Muscle layer of colon (tissue), 2 donors: ENCODE data around the gene ZNF831.

ENCODE experiments used
- H3K27ac ChIP-seq: one replicate; pipeline ENCODE4 v1.7.0; 2013; ENCODE audit warnings: low read depth, mild to moderate bottlenecking, low read length, moderate library complexity
- H3K27me3 ChIP-seq, 2 donors: one replicate each; pipeline ENCODE4 v1.7.0; 2013; ENCODE audit warnings: low read length in 2 of 2, mild to moderate bottlenecking in 2 of 2; ENCODE audit not compliant: insufficient read depth in 2 of 2, control insufficient read depth in 1 of 2
- H3K36me3 ChIP-seq: one replicate; pipeline ENCODE4 v1.7.0; 2013; ENCODE audit warnings: mild to moderate bottlenecking, low read length; ENCODE audit not compliant: insufficient read depth
- H3K4me1 ChIP-seq: one replicate; pipeline ENCODE4 v1.7.0; 2013; ENCODE audit warnings: mild to moderate bottlenecking, low read length; ENCODE audit not compliant: insufficient read depth
- H3K4me3 ChIP-seq, 2 donors: one replicate each; pipeline ENCODE4 v1.7.0; 2013; ENCODE audit warnings: low read length in 2 of 2, low read depth in 1 of 2, mild to moderate bottlenecking in 1 of 2, moderate library complexity in 1 of 2
- H3K9ac ChIP-seq: one replicate; pipeline ENCODE4 v1.7.0; 2013; ENCODE audit warnings: low read length
- H3K9me3 ChIP-seq: one replicate; pipeline ENCODE4 v1.7.0; 2013; ENCODE audit warnings: mild to moderate bottlenecking, low read length
- donor health status: abdominal sarcoma.
- donor health status: Adenocarcinoma of cecum.

The ZNF831 gene

DNA sequence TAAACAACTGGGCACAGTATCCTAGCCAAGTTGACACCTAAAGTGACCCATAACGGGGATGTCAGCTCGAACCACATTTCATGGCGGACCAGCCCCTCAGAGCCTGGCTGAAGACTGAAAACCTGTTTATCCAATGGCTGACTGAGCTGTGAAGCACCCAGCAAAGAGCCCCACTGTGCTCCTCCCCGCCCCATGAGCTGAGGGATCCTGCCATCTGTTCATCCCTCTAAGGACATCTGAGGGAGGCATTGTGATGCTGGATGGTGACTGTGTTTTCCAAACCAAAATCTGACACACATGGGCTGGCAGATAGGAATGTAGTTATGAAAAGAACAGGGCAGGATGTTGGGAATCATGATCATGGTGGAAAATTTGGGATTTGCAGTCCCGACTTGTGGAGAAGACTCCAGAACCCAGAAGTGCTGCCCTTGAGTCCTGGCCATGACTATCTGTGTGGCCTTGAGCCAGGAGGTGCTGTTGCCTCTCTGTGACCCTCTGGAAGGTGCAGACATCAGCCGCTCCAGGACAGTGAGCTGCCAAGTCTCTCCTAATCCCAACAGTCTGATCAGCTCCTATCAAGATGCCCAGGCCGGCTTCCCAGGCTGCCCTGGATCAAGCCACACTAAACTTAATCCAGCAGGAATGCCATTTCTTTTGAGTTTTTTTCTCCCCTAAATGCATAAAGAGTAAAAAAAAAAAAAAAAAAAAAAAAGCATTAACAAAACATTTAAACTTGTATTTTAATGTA lies 142.5 kb downstream of the ZNF831 start:
- Histone ChIP-seq H3K9me3 (no peaks in the 10 kb centered on the region), H3K4me1 (no peaks in the 10 kb centered on the region), H3K36me3 (no peaks in the 10 kb centered on the region), H3K27me3 (no peaks in the 10 kb centered on the region), H3K9ac (no peak overlapping the region), H3K4me3 (no peak overlapping the region), H3K27ac (no peak overlapping the region)

GRCh38 chr20:59307270-59307669 lies 143.6 kb downstream of the ZNF831 start:
- Histone ChIP-seq H3K9ac (no peak overlapping the region), H3K4me1 (no peaks in the 10 kb centered on the region)

More at GRCh38 chr20:59307270-59307669, 143.6 kb downstream of the ZNF831 start:
- H3K4me3 ChIP-seq: no peak overlapping the region
- H3K9me3 ChIP-seq: no peaks in the 10 kb centered on the region
- H3K36me3 ChIP-seq: no peaks in the 10 kb centered on the region
- no peak overlapping the region for H3K27ac ChIP-seq
- no peaks in the 10 kb centered on the region for H3K27me3 ChIP-seq
